Measurements from ENCODE around the gene MDM4.

MDM4 gene

DNA sequence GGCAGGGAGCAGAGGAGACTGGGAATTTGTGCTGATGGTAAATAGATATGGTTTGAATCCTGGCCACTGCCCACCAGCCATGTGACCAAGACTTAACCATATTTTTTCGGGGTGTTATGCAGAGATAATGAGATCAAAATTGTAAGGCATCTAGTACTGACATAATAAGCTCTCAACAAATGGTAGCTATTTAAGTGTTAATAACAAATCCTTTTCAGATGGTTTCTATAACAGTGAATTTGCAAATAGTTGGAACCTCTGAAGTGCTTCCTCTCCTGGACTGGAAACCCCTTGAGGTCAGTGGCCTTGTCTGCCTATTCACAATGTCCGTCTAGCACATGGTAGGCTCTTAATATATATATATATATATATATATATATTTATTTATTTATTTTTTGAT is 64.7 kb downstream of the MDM4 start:
- DNase-seq (ENCODE audit: extremely low spot score) = no peak
- no peak for TF ChIP-seq CTCF (IDR thresholded peaks at IDR 0.05; ENCODE audit: control extremely low read depth, extremely low read depth, low read depth, missing control alignments)
- POLR2A ChIA-PET = no interaction called here
- CTCF ChIA-PET = interaction anchor here (3.1 to 11.7 kb wide), 2 partner anchors 15 to 226 kb away, joined by 19 to 61 read pairs; no protein-coding TSS in a partner anchor

GRCh38 chr1:204581759-204582158 is 65.6 kb downstream of the MDM4 start:
- ChIA-PET CTCF (interaction anchor here (3.1 to 11.7 kb wide), 2 partner anchors 16 to 225 kb away, joined by 19 to 61 read pairs; no protein-coding TSS in a partner anchor), POLR2A (no interaction called here)
- no peak for DNase-seq (ENCODE audit: extremely low spot score)
- TF ChIP-seq CTCF (IDR thresholded peaks at IDR 0.05; ENCODE audit: control extremely low read depth, extremely low read depth, low read depth, missing control alignments) = no peak

GRCh38 chr1:204583909-204584632 is 67.9 kb downstream of the MDM4 start:
- TF ChIP-seq CTCF (IDR thresholded peaks at IDR 0.05; ENCODE audit: control extremely low read depth, extremely low read depth, low read depth, missing control alignments) = no peak
- no peak for DNase-seq (ENCODE audit: extremely low spot score)
- ChIA-PET CTCF (interaction anchor here (1.2 kb wide), 1 partner anchor 12 kb away, joined by 3 read pairs; no protein-coding TSS in a partner anchor), POLR2A (no interaction called here)

DNA sequence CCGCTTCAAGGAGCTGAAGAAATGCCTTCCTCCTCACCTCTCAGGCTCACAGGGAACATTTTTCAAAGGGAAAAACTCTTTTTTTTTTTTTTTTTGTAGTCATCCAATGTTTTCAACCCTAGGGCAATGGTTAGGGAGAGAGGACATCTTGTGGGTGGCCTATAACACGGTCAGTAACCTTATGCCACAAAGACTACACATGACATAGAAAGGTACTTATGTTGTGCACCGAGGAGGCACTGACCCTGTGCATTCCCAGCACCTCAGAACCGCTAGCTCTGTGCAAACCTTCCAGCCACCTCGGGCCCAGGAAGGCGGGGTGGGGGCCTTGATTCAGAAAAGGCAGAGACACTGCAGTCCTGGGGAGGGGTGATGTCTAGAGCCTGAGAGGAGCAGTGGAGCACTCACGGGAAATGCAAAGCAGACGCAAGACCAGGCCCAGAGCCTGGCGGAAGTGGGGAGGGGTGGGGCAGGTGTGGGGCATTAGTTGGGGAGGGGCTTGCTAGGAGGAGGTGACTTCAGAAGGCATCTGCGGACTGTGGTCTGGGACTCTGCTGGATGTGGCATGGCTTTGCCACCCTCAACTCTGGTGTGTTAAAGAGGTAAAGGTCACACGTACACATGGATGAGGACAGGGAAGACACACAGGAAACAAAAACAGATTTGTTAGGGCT is 68.6 kb downstream of the MDM4 start:
- DNase-seq (ENCODE audit: extremely low spot score) = no peak
- no peak for TF ChIP-seq CTCF (IDR thresholded peaks at IDR 0.05; ENCODE audit: control extremely low read depth, extremely low read depth, low read depth, missing control alignments)
- ChIA-PET POLR2A (no interaction called here), CTCF (interaction anchor here (1.2 kb wide), 1 partner anchor 12 kb away, joined by 3 read pairs; no protein-coding TSS in a partner anchor)

DNA sequence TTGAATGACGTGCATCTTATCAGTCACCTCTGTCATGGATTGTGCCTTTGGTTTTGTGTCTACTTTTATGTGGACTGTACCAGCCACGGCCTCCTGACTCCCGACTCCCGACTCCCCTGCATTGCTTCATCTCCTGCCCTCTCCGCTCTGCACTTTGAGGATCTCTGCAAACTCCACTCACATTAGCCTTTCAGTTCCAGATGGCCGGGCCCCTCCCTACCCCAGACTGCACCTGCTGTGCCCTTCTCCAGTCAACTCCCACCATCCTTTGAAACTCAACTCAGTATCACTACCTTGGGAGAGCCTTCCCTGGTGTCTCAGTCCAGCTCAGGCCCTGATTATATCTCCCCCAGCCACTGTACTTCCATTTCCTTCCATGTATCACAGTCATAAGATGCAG is 71.4 kb downstream of the MDM4 start:
- ChIA-PET POLR2A (no interaction called here), CTCF (interaction anchor here (0.9 kb wide), 1 partner anchor 22 kb away, joined by 3 read pairs; no protein-coding TSS in a partner anchor)
- TF ChIP-seq CTCF (IDR thresholded peaks at IDR 0.05; ENCODE audit: control extremely low read depth, extremely low read depth, low read depth, missing control alignments) = no peak
- DNase-seq (ENCODE audit: extremely low spot score) = no peak

DNA sequence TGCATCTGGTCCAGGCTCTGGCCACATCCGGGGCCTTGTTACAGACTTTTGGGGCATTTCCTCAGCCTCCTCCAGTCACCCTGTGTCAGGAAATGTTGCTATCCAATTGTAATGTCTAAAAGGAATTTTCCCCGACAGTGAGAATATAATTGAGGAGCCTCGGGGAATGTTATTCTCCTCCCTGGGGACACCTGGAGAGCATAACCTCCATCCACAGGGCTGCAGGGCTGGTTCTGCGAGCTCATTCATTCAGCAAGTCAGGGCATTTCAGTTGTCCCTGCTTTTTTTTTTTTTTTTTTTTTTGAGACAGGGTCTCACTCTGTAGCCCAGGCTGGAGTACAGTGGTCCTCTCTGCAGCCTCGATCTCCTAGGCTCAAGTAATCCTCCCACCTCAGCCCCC is 72.6 kb downstream of the MDM4 start:
- CTCF ChIA-PET = interaction anchor here (2.4 kb wide), 1 partner anchor 218 kb away, joined by 9 read pairs; no protein-coding TSS in a partner anchor
- POLR2A ChIA-PET = interaction anchor here (0.5 kb wide), 1 partner anchor 222 kb away, joined by 4 read pairs; no protein-coding TSS in a partner anchor

More for the DNA sequence above, 72.6 kb downstream of the MDM4 start:
- TF ChIP-seq CTCF (IDR thresholded peaks at IDR 0.05; ENCODE audit: control extremely low read depth, extremely low read depth, low read depth, missing control alignments) = no peak
- DNase-seq (ENCODE audit: extremely low spot score) = no peak
